ENCODE data around the gene POLR3E.

The POLR3E gene, protein sequence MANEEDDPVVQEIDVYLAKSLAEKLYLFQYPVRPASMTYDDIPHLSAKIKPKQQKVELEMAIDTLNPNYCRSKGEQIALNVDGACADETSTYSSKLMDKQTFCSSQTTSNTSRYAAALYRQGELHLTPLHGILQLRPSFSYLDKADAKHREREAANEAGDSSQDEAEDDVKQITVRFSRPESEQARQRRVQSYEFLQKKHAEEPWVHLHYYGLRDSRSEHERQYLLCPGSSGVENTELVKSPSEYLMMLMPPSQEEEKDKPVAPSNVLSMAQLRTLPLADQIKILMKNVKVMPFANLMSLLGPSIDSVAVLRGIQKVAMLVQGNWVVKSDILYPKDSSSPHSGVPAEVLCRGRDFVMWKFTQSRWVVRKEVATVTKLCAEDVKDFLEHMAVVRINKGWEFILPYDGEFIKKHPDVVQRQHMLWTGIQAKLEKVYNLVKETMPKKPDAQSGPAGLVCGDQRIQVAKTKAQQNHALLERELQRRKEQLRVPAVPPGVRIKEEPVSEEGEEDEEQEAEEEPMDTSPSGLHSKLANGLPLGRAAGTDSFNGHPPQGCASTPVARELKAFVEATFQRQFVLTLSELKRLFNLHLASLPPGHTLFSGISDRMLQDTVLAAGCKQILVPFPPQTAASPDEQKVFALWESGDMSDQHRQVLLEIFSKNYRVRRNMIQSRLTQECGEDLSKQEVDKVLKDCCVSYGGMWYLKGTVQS

DNA sequence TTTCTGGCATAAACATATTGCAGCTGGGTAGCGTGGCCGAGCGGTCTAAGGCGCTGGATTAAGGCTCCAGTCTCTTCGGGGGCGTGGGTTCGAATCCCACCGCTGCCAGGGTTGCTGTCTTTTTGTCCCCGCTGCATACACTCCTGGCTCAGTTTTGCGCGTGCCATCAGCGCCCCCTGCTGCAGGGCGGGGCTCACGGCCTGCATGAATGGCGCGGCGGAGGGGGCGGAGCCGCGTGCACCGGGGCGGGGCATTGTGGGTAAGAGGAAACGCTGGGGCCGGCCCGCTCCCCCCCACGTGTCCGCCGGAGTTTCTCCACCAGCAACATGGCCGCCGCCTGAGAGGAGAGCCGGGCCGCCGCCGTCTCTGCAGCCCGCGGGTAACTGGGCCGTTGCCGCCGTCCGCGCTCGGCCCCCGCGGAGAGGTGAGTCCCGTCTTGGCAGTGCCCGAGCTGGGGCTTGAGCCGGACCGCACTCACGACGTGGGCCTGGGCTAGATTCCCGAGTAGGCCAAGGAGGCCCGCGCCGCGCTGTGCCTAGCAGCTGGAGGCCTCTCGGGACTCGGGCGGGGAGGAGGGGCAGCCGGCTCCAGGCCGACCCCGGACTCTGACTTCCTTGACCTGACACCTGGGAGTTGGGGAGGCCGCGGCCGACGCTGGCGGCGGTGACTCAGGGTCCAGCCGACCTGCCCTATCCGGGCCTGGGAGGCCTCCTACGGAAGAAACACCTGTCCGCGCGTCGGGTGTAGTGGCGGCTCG lies at the start of gene POLR3E:
Gene POLR3E (plus strand): TSS at position 296 of the 757 bp plus-strand sequence. CDS start 5,560 bp downstream, outside the sequence.
- H3K27ac Mint-ChIP-seq, result peak within 1 kb of the TSS; percentile 97
- peaks cover 3% of the 10 kb centered on the region for H3K27me3 Mint-ChIP-seq
- peak within 1 kb of the TSS; percentile 97 for H3K4me3 Mint-ChIP-seq
- peak; percentile 92 for ATAC-seq
- H3K36me3 Mint-ChIP-seq (ENCODE audit: low read depth), result peaks cover 20% of the 10 kb centered on the region
- DNase-seq, result peak; percentile 100
- no peaks in the 10 kb centered on the region for H3K9me3 Mint-ChIP-seq
- peaks cover 42% of the 10 kb centered on the region for H3K4me1 Mint-ChIP-seq

DNA sequence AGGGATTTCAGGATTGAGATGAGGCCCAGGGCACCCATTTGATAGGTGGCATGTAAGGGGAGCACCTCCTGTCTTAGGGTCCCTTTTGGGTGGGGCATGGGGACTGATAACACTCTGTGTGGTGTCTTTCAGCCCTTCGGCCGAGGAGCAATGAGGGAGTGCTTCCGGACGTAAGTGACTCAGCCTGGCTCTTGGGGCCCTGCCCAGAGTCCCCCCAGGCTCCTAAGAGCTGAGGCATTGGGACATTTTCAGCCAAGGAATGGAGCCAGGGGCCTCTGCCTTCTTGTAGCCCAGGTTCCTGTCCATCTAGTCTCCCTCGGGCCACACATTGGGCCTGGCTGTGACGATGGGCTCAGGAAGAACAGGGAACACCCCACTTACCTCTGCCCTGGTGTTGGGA lies 46.7 kb upstream of the POLR3E start:
- Mint-ChIP-seq H3K4me1 (peaks cover 2% of the 10 kb centered on the region), H3K4me3 (no peak overlapping the region), H3K27ac (no peak overlapping the region), H3K27me3 (no peaks in the 10 kb centered on the region), H3K36me3 (ENCODE audit: low read depth) (peaks cover 43% of the 10 kb centered on the region), H3K9me3 (no peaks in the 10 kb centered on the region)
- no peak for ATAC-seq
- no peak for DNase-seq

DNA sequence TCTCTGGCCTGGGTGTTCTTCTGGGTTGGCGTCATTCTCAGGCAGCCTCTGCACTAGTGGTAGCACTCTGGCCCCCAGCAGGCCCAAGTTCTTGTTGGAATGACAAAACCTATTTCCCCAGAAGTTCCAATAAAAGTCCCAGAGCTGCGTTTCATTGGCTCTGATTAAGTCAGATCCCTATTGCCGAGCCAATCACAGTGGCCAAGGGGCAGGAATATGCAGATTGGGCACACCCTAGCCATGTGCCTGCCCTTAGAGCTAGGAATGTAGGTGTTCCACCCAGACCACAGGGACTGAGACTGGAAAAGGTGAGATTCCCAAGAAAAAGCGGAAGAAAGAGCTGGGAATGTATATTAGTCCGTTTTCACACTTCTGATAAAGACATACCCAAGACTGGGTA lies 44.9 kb upstream of the POLR3E start:
- ATAC-seq, result no peak
- DNase-seq, result no peak
- Mint-ChIP-seq H3K36me3 (ENCODE audit: low read depth) (peaks cover 49% of the 10 kb centered on the region), H3K9me3 (no peaks in the 10 kb centered on the region), H3K27me3 (no peaks in the 10 kb centered on the region), H3K4me1 (peaks cover 2% of the 10 kb centered on the region), H3K4me3 (no peak overlapping the region), H3K27ac (no peak overlapping the region)

DNA sequence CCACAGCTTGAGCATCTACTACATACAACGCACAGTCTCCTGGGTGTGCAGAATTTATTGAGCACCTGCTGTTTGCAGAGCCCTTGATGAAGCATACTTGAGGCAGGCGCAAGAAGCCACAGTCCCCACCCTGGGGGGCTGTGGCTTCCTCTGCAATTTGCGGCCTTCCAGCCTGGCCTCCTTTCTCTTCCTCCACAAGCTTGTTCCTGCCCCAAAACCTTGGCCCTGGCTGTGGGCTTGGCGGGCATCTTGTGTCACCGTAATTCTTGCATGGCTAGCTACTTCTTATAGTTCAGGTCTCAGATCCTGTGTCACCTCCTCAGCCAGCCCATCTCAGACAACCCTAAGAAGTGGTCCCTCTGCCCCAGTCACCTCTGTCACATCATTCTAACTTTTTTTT lies 43.9 kb upstream of the POLR3E start:
- ATAC-seq (no peak), DNase-seq (no peak)
- H3K9me3 Mint-ChIP-seq, result no peaks in the 10 kb centered on the region
- peaks cover 2% of the 10 kb centered on the region for H3K4me1 Mint-ChIP-seq
- peaks cover 57% of the 10 kb centered on the region for H3K36me3 Mint-ChIP-seq (ENCODE audit: low read depth)
- H3K27me3 Mint-ChIP-seq, result no peaks in the 10 kb centered on the region
- H3K27ac Mint-ChIP-seq, result no peak overlapping the region
- H3K4me3 Mint-ChIP-seq, result no peak overlapping the region

DNA sequence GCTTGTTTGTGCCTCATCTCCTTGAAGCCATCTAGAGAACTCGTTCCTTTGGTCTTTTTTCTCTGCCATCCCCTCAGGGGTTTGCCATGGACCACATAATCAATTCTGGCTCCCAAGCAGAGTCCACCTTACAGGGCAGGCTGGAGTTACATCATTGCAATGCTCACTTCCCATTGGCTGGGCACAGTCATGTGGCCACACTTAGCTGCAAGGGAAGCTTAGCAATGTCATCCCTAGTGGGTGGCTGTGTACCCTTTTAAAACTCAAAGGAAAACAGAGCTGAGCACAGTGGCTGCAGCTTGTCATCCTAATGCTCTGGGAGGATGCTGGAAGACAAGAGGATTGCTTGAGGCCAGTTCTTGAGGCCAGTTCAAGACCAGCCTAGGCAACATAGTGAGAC lies 41.9 kb upstream of the POLR3E start:
- no peaks in the 10 kb centered on the region for H3K9me3 Mint-ChIP-seq
- ATAC-seq (no peak), DNase-seq (no peak)
- H3K4me3 Mint-ChIP-seq, result no peak overlapping the region
- H3K27me3 Mint-ChIP-seq, result no peaks in the 10 kb centered on the region
- peaks cover 2% of the 10 kb centered on the region for H3K4me1 Mint-ChIP-seq
- no peak overlapping the region for H3K27ac Mint-ChIP-seq
- H3K36me3 Mint-ChIP-seq (ENCODE audit: low read depth), result peaks cover 71% of the 10 kb centered on the region

DNA sequence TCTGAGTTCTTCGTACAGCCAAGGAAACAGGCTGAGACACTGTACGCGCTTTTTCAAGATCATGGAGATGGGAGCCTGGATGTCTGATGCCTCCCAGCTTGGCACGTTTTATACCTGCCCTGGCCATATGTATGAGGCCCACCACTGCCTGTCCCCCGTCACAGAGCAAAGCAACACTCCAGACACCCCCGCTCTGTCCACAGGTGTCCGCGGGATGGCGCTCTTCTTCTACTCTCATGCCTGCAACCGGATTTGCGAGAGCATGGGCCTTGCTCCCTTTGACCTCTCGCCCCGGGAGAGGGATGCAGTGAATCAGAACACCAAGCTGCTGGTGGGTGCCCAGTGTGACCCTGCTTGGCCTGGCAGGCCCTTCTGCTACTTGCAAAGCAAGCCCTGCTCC lies 39.8 kb upstream of the POLR3E start:
- no peaks in the 10 kb centered on the region for H3K9me3 Mint-ChIP-seq
- ATAC-seq, result no peak
- peaks cover 68% of the 10 kb centered on the region for H3K36me3 Mint-ChIP-seq (ENCODE audit: low read depth)
- no peak for DNase-seq
- H3K4me3 Mint-ChIP-seq, result no peak overlapping the region
- no peak overlapping the region for H3K27ac Mint-ChIP-seq
- H3K27me3 Mint-ChIP-seq, result no peaks in the 10 kb centered on the region
- H3K4me1 Mint-ChIP-seq, result peaks cover 9% of the 10 kb centered on the region

DNA sequence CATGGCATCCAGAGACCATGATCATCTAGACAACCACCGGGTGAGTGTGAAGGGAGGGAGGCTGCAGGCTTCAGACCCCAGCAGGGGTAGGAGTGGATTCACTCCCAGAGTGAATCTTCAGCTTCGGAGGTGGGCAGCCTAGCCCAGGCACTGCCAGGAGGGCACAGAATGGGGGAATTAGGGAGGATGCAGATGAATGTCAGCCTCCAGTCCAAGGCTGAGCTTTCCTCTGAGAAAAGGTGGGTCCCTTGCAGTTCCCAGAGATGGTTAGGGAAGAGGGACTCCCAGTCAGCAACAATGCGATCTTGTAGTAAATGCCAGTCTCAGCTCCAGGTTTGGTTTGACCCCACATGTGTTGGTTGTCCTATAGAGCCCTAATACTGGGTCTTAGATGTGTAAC lies 36.7 kb upstream of the POLR3E start:
- H3K27me3 Mint-ChIP-seq, result no peaks in the 10 kb centered on the region
- H3K9me3 Mint-ChIP-seq, result no peaks in the 10 kb centered on the region
- H3K27ac Mint-ChIP-seq, result no peak overlapping the region
- DNase-seq (no peak), ATAC-seq (no peak)
- H3K4me3 Mint-ChIP-seq, result no peak overlapping the region
- H3K4me1 Mint-ChIP-seq, result peaks cover 15% of the 10 kb centered on the region
- H3K36me3 Mint-ChIP-seq (ENCODE audit: low read depth), result peaks cover 44% of the 10 kb centered on the region

DNA sequence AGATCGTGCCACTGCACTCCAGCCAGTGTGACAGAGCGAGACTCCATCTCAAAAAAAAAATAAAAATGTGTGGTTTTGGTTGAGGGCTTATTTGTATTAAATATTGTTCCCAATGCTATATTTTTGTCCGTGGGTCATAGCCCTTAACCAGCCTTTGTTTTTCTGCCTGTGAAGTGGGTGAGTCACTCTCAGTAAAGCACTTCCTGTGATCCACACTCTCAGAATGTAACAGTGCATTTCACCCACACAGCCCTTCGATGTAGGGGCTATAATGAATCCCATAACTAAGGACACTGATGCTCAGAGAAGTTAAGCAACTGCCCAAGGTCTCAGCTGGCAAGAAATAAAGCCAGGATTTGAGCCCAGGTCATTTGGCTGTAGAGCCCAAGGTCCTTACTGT lies 34.7 kb upstream of the POLR3E start:
- no peak overlapping the region for H3K4me3 Mint-ChIP-seq
- DNase-seq, result no peak
- no peaks in the 10 kb centered on the region for H3K27me3 Mint-ChIP-seq
- H3K27ac Mint-ChIP-seq, result no peak overlapping the region
- H3K36me3 Mint-ChIP-seq (ENCODE audit: low read depth), result peaks cover 40% of the 10 kb centered on the region
- H3K9me3 Mint-ChIP-seq, result no peaks in the 10 kb centered on the region
- peak; percentile 81 for ATAC-seq
- peaks cover 15% of the 10 kb centered on the region for H3K4me1 Mint-ChIP-seq

DNA sequence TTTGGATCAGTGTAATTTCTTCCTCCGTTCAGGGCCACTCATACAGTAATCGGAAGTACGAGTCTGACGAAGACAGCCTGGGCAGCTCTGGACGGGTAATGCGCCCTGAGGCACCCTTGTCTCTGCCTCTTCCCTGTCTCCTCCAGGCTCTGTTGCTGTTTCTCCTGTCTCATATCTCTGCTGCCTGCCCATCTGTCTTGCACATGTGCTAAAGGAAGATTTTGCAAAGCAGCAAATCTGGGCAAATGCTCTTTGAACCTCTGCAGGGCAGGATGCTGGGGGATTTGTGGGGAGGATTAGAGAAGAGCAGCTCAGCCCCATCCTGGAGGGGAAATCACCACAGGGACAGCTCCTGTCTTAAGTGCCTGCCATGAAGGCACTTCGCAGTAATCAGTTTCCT lies 32.4 kb upstream of the POLR3E start:
- H3K4me3 Mint-ChIP-seq, result no peak overlapping the region
- DNase-seq (no peak), ATAC-seq (no peak)
- H3K4me1 Mint-ChIP-seq, result peaks cover 15% of the 10 kb centered on the region
- H3K27me3 Mint-ChIP-seq, result no peaks in the 10 kb centered on the region
- H3K9me3 Mint-ChIP-seq, result no peaks in the 10 kb centered on the region
- peaks cover 28% of the 10 kb centered on the region for H3K36me3 Mint-ChIP-seq (ENCODE audit: low read depth)
- H3K27ac Mint-ChIP-seq, result no peak overlapping the region

DNA sequence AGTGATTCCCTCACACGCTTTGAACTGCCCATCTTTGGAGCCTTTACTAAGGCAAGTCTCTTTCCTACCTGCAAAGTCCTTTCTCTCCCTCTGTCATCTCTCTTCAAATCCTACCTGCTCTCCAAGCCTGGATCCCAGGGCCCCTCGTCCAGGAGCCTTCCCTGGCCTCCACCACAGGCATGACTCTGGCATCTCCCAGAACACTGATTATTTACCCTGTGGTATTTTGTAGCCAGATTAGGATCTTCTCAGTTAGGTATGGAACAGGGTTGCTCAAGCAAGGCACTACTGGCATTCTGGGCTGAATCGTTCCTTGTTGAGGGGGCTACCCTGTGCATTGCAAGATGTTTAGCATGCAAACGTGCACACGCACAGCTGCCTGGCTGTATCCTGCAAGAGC lies 31.9 kb upstream of the POLR3E start:
- Mint-ChIP-seq H3K4me3 (no peak overlapping the region), H3K27me3 (no peaks in the 10 kb centered on the region)

DNA sequence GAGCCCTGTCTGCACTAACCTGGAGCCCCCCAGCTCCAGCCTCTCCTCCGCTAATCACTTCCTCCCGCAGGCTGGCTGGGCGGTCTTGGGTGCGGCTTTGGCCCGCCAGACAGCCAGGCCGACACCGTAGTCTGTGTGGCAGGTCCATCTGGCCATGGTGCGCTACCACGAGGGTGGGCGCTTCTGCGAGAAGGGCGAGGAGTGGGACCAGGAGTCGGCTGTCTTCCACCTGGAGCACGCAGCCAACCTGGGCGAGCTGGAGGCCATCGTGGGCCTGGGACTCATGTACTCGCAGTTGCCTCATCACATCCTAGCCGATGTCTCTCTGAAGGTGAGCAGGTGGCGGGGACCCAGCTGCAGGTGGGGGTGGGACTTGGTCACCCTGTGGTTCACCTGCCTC lies 30.7 kb upstream of the POLR3E start:
- ATAC-seq (no peak), DNase-seq (no peak)
- H3K36me3 Mint-ChIP-seq (ENCODE audit: low read depth), result peaks cover 22% of the 10 kb centered on the region
- H3K9me3 Mint-ChIP-seq, result no peaks in the 10 kb centered on the region
- H3K4me3 Mint-ChIP-seq, result no peak overlapping the region
- H3K27me3 Mint-ChIP-seq, result no peaks in the 10 kb centered on the region
- H3K4me1 Mint-ChIP-seq, result peaks cover 20% of the 10 kb centered on the region
- H3K27ac Mint-ChIP-seq, result no peak overlapping the region

More for the DNA sequence above, 31.9 kb upstream of the POLR3E start:
- no peak for ATAC-seq
- no peak overlapping the region for H3K27ac Mint-ChIP-seq
- peaks cover 24% of the 10 kb centered on the region for H3K36me3 Mint-ChIP-seq (ENCODE audit: low read depth)
- peaks cover 16% of the 10 kb centered on the region for H3K4me1 Mint-ChIP-seq
- DNase-seq, result no peak
- H3K9me3 Mint-ChIP-seq, result no peaks in the 10 kb centered on the region

DNA sequence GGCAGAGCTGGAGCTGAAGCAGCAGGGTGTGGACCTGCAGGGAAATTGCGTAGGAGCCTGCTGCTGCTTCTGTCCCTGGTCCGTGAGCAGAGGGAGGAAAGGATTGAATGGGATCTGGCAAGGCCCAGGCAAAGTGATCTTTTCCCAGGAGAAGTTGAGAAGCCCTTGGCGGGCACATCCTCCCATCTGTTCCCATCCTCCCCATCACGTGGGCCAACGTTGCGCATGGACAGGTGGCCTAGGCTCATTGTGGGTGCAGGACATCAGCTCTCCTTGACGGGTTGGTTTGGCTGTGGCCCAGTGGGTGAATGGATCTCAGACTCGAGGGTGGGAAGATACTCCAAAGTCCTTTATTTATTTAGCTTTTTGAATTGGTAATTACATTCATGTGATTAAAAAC lies 29.4 kb upstream of the POLR3E start:
- Mint-ChIP-seq H3K9me3 (no peaks in the 10 kb centered on the region), H3K4me3 (no peak overlapping the region), H3K36me3 (ENCODE audit: low read depth) (peaks cover 31% of the 10 kb centered on the region), H3K4me1 (peaks cover 10% of the 10 kb centered on the region), H3K27me3 (no peaks in the 10 kb centered on the region), H3K27ac (no peak overlapping the region)
- DNase-seq (no peak), ATAC-seq (no peak)

DNA sequence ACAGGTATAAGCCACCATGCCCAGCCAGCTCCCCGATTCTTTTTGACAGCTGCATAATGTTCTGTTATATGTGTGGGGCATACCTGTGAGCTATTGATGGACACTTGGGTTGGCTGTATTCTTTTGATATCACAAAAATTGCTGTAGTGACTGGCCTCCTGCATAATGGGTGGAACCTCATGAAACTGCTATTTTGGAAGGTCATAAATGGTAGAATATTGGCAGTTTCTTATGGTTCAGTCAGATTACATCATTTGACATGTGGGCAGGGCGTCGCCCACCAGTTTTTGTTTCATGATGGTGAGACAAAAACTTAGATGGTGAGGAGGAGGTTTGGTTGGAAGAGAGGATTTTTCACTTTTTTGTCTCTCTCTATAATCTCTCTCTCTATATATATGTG lies 26.7 kb upstream of the POLR3E start:
- Mint-ChIP-seq H3K27ac (peak overlapping the region; percentile 68), H3K27me3 (no peaks in the 10 kb centered on the region), H3K36me3 (ENCODE audit: low read depth) (peaks cover 34% of the 10 kb centered on the region), H3K9me3 (no peaks in the 10 kb centered on the region), H3K4me1 (peaks cover 5% of the 10 kb centered on the region), H3K4me3 (no peak overlapping the region)
- ATAC-seq (no peak), DNase-seq (no peak)

DNA sequence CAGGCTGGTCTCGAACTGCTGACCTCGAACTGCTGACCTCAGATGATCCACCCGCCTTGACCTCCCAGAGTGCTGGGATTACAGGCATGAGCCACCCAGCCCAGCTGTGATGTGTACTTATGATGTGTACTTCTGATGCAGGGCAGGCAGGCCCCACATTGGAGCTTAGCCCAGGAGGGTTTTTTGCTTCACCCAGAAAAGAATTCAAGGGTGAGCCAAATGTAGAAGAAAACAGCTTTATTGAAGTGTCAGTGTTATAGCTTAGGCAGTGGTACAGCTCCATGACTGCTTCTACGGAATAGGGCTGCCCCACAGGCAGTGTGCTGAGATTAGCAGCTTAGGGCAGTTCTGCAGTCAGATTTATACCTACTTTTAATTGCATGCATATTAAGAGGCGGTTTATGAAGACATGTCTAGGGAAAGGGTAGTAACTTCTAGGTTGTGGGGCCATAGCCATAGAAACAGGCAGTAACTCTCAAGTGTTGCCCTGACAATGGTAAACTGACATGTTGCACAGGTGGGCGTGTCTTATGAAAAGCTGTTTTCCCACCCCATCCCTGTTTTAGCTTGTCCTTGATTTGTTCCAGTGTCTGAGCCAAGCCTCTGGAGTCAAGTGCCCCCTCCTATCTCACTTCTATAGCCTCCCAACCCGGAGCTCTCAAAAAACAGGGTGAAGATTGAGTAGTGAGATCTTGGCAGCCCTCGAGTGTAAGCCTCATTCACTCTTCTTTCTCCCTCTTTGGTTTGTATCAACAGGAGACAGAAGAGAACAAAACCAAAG lies 24.1 kb upstream of the POLR3E start:
- peaks cover 30% of the 10 kb centered on the region for H3K36me3 Mint-ChIP-seq (ENCODE audit: low read depth)
- H3K27me3 Mint-ChIP-seq, result no peaks in the 10 kb centered on the region
- DNase-seq (no peak), ATAC-seq (no peak)
- no peak overlapping the region for H3K27ac Mint-ChIP-seq
- no peaks in the 10 kb centered on the region for H3K9me3 Mint-ChIP-seq
- H3K4me1 Mint-ChIP-seq, result peaks cover 5% of the 10 kb centered on the region
- H3K4me3 Mint-ChIP-seq, result no peak overlapping the region
